ENCODE data around the gene ABI1. TPM values are rescaled to one million over a fixed set of nuclear protein-coding genes. Genes with fewer than 3 reads are reported as not detected.
"Not testable (repeated sequence)": the region's sequence is repeated elsewhere in the genome, so short reads cannot be mapped to it uniquely, and the experiment has no call there.

The ABI1 gene
- total and polyA plus RNA-seq, 2 donors (not counting 1 experiment from before 2014, with no cell fraction given), result 29.4 to 74.3 TPM

GRCh38 chr10:26790221-26790995 lies 70.3 kb downstream of the ABI1 start:
- peaks cover 18% of the 10 kb centered on the region for H3K79me2 ChIP-seq (ENCODE audit: control insufficient read depth, insufficient read depth, low read length)
- no peak overlapping the region for H2AFZ ChIP-seq (ENCODE audit: low read length)
- H4K20me1 ChIP-seq (ENCODE audit: control insufficient read depth, extremely low read depth, insufficient read depth, low read length), result no peaks in the 10 kb centered on the region
- no peak overlapping the region for H3K4me3 ChIP-seq (replicated peaks in 1 of 4; ENCODE audit: control extremely low read depth in 1 of 4, insufficient read depth in 1 of 4, low read depth in 3 of 4, low read length in 4 of 4)
- peak in 1 of 2 donors; percentile 42 for DNase-seq (ENCODE audit: low read depth in 2 of 2)
- H3K27me3 ChIP-seq (ENCODE audit: control insufficient read depth, insufficient read depth, low read length), result no peaks in the 10 kb centered on the region
- H3K9me3 ChIP-seq (ENCODE audit: control insufficient read depth, insufficient read depth, low read depth, low read length), result no peaks in the 10 kb centered on the region
- H3K4me1 ChIP-seq (ENCODE audit: control insufficient read depth, extremely low read depth, insufficient read depth, low read length), result no peaks in the 10 kb centered on the region
- no peaks in the 10 kb centered on the region for H3K36me3 ChIP-seq (ENCODE audit: control insufficient read depth, insufficient read depth, low read length)
- no peak overlapping the region for H3K9ac ChIP-seq (ENCODE audit: insufficient read depth, low read length)
- TF ChIP-seq CTCF (conservative IDR thresholded peaks at IDR 0.05 in 1 of 2, IDR thresholded peaks at IDR 0.05 in 1 of 2; ENCODE audit: low read depth in 1 of 2, low read length in 2 of 2), result no peak
- no peak for TF ChIP-seq EZH2 (IDR thresholded peaks at IDR 0.05; ENCODE audit: low read length, missing control alignments)
- H3K27ac ChIP-seq (ENCODE audit: insufficient read depth, low read length), result no peak overlapping the region
- no peak overlapping the region for H3K4me2 ChIP-seq (ENCODE audit: extremely low read depth, insufficient read depth, low read length)

DNA sequence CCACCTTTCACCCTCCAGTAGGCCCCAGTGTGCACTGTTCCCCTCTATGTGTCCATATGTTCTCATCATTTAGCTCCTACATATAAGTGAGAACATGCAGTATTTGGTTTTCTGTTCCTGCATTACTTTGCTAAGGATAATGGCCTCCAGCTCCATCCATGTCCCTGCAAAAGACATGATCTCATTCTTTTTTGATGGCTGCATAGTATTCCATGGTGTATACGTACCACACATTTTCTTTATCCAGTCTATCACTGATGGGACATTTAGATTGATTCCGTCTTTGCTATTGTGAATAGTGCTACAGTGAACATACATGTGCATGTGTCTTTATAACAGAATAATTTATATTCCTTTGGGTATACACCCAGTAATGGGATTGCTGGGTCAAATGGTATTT lies 71.0 kb downstream of the ABI1 start:
- not testable (repeated sequence) for H3K9ac ChIP-seq (ENCODE audit: insufficient read depth, low read length); H3K27ac ChIP-seq (ENCODE audit: insufficient read depth, low read length); H3K4me3 ChIP-seq (replicated peaks in 1 of 4; ENCODE audit: control extremely low read depth in 1 of 4, insufficient read depth in 1 of 4, low read depth in 3 of 4, low read length in 4 of 4); DNase-seq (ENCODE audit: low read depth in 2 of 2); H3K27me3 ChIP-seq (ENCODE audit: control insufficient read depth, insufficient read depth, low read length); H3K4me1 ChIP-seq (ENCODE audit: control insufficient read depth, extremely low read depth, insufficient read depth, low read length); H3K36me3 ChIP-seq (ENCODE audit: control insufficient read depth, insufficient read depth, low read length); H2AFZ ChIP-seq (ENCODE audit: low read length); H4K20me1 ChIP-seq (ENCODE audit: control insufficient read depth, extremely low read depth, insufficient read depth, low read length); H3K9me3 ChIP-seq (ENCODE audit: control insufficient read depth, insufficient read depth, low read depth, low read length); H3K4me2 ChIP-seq (ENCODE audit: extremely low read depth, insufficient read depth, low read length)
- H3K79me2 ChIP-seq (ENCODE audit: control insufficient read depth, insufficient read depth, low read length), result peaks cover 18% of the 10 kb centered on the region

DNA sequence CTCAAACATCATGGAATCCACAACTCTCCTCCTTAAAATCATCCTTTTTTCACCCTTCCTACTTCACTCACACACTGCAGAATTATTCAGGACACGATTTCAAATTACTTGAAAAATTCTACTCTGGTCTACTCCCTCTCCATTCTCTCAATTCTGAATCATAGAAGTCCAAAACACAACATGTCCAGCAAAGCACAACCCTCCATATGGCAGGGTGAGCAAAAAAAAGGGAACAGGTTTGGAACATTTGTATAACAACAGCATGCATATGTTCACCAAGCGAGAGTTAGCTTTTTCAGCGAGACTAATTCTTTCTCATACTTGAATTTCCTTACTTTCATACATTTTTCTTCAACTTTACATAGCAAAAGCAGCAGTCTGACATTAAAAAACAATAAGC lies 73.4 kb downstream of the ABI1 start:
- Histone ChIP-seq H3K9ac (ENCODE audit: insufficient read depth, low read length) (no peak overlapping the region), H4K20me1 (ENCODE audit: control insufficient read depth, extremely low read depth, insufficient read depth, low read length) (no peaks in the 10 kb centered on the region), H3K27ac (ENCODE audit: insufficient read depth, low read length) (no peak overlapping the region), H3K79me2 (ENCODE audit: control insufficient read depth, insufficient read depth, low read length) (peaks cover 25% of the 10 kb centered on the region), H3K4me2 (ENCODE audit: extremely low read depth, insufficient read depth, low read length) (no peak overlapping the region), H3K9me3 (ENCODE audit: control insufficient read depth, insufficient read depth, low read depth, low read length) (no peaks in the 10 kb centered on the region), H3K36me3 (ENCODE audit: control insufficient read depth, insufficient read depth, low read length) (no peaks in the 10 kb centered on the region), H2AFZ (ENCODE audit: low read length) (no peak overlapping the region), H3K4me3 (replicated peaks in 1 of 4; ENCODE audit: control extremely low read depth in 1 of 4, insufficient read depth in 1 of 4, low read depth in 3 of 4, low read length in 4 of 4) (no peak overlapping the region), H3K27me3 (ENCODE audit: control insufficient read depth, insufficient read depth, low read length) (no peaks in the 10 kb centered on the region), H3K4me1 (ENCODE audit: control insufficient read depth, extremely low read depth, insufficient read depth, low read length) (peaks cover 2% of the 10 kb centered on the region)
- no peak for TF ChIP-seq EZH2 (IDR thresholded peaks at IDR 0.05; ENCODE audit: low read length, missing control alignments)
- TF ChIP-seq CTCF (conservative IDR thresholded peaks at IDR 0.05 in 1 of 2, IDR thresholded peaks at IDR 0.05 in 1 of 2; ENCODE audit: low read depth in 1 of 2, low read length in 2 of 2), result no peak
- no peak for DNase-seq (ENCODE audit: low read depth in 2 of 2)

Measured in fibroblast of lung (primary cell).